GM18526 (cell line): Measurements from ENCODE around the gene ZBTB42.

ENCODE experiments used
- POLR2A ChIP-seq: IDR thresholded peaks from 3 replicates; pipeline ENCODE4 v1.6.1; 2011; ENCODE audit not compliant: insufficient read length; ENCODE audit errors: extremely low read depth

ZBTB42 gene

DNA sequence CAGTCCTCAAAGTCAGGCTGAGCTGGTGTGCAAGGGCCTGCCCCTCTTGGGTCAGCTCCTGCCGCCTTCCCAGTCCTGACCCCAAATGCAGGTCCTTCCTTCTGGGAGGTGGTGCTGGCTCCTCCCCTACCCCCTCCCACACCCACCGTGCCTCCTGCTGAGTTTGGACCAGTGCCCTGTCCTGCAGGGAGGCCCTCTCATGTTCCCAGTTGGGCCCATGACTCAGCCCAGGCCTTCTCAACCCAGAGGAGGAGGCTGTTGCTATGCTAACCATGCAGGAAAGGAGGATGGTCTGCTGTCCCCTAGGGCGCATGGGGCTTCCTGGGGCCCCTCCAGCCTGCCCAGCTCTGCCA, 4.4 kb downstream of the ZBTB42 start:
- no peak for TF ChIP-seq POLR2A

DNA sequence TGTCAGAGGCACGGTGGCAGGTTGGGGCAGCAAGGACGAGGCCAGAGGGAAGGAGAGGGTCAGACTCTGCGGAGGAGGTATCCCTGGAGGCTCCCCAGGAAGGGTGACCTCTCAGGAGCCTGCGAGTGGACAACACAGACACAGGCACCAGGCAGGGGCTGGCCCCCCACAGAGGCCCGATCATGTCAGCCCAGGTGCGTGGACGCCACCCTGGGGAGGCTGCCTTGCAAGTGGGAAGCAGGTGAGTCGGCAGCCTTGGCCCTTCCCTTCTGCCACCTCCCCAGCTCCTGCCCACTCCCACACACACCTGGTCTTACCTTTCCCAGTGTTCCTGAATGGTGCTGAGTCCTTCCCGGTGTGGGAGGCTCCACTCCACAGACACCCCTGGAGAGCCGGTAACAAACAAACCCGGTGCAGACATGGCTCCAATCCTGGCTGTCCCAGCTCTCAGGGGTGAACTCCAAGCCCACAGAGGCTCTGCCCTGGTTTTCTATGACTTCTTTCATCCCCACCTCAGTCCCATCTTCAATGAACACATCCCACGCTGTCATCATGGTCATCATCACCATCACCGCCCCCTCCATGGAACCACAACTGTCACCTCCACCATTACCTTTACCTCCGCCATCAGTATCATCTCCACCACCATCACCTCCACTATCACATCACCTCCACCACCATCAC, 5.2 kb downstream of the ZBTB42 start:
- no peak for TF ChIP-seq POLR2A

DNA sequence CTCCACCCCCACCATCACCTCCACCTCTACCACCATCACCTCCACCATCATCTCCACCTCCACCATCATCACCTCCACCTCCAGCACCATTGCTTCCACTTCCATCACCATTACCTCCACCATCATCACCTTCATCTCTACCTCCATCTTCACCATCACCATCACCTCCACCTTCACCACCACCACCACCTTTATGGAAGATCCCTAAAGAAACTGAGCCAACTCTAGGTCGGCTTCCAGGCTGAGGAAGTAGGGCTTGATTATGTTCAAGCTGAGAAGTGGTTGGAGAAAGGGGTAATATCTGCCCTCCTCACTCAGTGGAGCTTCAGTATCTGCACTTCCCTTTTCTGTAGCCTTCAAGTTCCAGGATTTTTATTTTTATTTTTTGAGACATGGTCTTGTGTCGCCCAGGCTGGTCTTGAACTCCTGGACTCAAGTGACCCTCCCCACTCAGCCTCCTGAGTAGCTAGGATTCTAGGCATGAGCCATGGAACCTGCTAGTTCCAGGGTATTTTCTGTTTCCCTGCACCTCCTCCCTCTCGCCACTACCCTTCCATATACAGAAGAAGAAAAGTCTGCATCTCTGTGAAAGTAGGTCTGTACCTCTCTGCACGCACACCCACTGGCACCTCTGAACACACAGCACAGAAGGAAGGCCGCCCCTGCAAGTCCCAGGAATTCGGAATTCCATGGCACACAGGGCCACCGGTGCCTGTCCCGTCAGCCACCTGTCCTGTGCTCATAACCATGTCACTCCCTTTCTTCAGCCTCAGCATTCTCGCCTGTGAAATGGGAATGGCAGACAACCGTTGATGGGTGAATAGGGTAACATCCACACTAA, 5.9 kb downstream of the ZBTB42 start:
- TF ChIP-seq POLR2A = no peak

DNA sequence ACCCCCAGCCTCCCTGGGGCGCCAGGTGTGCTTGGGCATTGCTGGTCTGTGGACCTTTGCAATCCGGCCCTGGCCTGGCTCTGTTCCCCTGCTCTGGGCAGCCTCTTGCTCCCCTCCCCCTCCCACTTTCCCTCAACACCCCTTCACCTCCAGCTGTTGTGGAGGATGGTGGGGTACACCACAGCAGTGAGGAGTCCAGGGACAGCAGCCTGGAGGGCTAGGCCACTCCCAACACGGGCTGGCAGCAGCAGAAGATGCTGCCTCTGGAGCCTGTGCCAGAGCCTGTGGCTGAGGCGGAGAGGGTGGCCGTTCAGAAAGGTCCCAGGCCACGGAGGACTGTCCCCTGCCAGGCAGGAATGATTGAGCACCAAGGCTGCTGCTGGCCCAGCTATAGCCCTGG, 7.6 kb downstream of the ZBTB42 start:
- TF ChIP-seq POLR2A = no peak

DNA sequence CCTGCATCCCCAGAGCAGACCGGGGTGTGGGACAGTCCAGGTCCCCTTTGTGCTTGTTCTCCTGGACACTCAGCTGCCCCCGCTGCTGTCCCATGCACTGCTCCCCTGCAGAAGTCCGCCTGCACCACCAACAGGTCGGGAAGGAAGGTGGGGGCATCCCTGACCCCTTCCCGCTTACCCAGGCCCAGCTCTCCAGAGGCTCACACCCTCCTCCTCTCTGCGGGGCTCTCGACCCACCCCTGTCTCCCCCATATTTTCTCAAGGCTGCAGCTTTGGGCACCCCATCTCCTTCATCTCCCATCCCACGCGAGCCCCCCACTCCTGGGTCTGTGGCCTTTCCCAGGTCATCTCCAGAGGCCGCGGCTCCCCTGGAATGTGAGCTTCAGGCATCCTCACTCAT, 9.4 kb downstream of the ZBTB42 start:
- no peak for TF ChIP-seq POLR2A

DNA sequence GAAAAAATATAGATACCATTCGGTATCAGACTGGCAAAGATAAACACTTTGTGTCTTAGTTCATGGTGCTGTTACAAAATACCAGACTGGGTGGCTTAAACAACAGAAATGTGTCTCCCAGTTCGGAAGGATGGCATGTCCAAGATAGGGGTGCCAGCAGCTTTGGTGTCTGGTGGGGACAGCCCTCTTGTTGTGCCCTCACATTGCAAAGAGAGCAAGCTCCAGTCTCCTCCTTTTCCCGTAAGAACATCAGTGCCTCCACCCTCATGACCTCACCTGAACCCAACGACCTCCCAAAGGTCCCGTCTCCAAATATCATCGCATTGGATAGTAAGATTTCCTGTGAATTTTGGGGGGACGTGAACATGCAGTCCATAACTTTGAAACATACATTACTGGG, 12.4 kb downstream of the ZBTB42 start:
- no peak for TF ChIP-seq POLR2A

DNA sequence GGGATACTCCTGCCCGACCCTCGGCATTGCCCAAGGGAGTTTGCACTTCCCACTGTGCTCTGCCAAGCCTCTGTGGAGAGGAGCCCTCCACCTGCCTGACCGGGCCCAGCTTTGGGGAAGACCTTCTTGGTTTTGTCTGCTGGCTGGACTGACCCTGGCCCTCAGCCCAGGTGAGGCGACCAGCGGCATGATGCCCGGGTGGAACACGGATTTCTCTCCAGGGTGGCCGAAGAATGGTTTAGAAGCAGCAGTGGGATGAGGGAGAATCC, 15.6 kb downstream of the ZBTB42 start:
- no peak for TF ChIP-seq POLR2A

DNA sequence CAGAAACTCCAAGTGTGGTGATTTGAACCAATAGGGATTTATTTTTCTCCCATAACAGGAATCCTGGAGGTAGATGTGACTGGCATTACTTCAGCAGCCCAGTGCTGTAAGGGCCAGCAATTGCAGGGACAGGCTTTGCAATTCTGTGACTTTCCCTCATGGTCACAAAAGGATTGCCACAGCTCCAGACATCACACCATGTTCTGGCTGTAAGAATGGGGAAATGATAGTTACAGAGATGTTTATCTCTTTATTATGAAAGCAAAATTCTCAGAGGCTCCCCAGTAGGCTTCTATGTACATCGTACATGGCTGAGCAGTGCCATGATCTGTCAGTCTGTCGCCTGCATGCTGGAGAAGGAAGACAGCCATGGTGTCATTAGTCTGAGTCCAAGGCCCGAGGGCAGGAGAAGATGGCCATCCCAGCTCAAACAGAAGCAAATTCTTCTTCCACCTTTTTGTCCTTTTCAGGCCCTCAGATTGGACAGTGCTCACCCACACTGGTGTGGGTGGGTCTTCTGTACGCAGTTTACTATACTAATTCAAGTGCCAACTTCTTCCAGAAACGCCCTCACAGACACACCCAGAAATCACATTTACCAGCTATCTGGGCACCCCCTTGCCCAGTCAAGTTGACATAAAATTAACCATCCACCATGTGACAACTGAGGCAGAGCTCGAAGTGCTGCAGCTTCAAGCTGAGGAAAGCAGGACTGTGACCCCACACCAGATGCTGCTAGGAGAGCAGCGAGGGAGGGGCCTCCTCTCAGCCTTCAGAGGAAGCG, 17.2 kb downstream of the ZBTB42 start:
- TF ChIP-seq POLR2A = no peak

DNA sequence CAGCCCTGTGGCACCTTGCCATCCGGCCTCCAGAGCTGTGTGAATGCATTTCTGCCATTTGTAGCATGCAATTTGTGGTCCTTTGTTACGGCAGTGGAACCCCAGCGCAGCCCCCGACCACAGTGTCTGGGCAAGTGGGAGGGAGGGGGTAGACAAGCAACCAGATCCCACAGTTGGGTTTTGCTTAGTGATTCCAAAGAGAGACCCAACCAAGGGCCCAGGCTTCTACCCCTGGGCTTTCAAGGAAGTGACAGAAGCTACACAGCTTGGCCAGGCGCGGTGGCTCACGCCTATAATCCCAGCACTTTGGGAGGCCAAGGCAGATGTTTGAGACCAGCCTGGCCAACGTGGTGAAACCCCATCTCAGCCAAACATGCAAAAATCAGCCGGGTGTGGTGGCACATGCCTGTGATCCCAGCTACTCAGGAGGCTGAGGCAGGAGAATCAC, 17.8 kb downstream of the ZBTB42 start:
- no peak for TF ChIP-seq POLR2A

DNA sequence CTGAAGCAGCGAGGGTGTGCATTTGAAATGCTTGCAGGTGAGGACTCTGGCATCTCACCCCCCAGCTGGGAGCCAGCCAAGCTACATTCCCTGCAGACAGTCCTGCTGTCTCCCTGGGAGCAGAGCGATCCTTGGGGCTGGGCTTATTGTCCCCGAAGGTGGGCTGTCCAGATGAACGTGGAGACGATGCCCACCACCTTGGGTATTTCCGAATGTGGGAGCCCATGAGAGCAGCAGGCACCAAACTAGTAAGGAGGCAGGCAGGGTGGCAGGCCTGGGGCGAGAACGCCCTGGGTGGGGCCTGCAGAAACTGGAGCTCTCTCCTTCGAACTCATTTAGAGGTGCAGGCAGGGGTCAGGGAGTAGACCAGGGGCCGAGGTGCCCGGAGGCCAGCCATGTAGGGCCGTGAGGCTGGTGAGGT, 18.5 kb downstream of the ZBTB42 start:
- TF ChIP-seq POLR2A = no peak

DNA sequence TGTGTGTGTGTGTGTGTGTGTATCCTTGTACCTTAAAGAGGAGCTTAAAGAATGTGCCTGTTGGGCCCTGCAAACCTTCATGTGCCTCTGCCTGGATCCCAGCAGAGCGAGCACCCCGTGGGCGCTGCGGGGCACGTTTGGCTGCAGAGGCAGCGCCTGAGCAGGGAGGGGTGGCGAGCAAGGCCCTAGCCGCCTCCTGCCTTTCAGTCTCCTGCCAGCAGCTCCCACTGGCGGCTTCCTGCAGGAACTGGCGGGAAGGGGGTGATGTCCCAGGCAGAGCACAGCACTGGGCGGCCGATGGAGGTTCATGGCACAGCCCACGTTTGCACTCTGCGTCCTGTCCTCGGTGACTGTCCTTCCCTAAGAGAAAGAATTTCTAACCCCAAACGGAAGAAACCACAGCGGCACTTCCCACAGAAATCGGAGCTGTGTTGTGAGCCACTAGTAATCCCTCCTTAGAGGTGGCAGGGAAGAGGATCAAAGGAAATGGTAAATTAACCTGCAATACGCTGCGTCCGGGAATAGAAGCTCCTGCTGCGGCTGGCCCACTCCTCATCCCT, 19.8 kb downstream of the ZBTB42 start:
- no peak for TF ChIP-seq POLR2A

DNA sequence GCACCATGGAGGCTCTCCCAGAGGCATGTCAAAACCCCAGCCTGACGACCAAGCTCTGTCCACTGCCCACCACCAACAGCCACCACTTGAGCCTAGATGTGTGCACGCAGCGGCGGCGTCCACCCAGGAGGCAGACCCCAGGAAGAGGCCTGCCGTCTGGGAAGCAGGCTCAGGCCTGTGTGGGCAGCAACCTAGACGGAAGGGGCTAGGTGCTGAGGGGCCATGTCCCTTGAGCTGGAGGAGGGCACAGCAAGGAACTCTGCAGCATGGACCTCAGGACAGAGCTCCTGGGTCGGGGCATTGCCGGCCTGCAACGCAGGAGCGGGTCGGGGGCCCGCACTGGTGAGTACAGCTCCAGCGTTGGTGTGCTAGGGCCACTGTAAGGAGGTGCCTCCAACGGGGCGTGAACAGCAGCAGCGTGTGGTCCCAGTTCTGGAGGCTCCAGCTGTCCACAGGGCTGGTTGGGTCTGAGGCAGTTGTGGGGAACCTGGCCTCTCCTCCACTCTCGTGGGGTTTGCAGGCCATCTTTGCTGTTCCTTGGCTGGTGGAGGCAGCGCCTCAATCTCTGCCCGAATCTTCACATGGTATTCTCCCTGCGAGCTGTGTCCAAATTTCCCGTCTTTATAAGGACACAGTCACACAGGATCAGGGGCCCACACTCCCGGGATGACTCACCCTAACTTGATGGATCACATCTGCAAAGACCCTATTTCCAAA, 20.5 kb downstream of the ZBTB42 start:
- no peak for TF ChIP-seq POLR2A

DNA sequence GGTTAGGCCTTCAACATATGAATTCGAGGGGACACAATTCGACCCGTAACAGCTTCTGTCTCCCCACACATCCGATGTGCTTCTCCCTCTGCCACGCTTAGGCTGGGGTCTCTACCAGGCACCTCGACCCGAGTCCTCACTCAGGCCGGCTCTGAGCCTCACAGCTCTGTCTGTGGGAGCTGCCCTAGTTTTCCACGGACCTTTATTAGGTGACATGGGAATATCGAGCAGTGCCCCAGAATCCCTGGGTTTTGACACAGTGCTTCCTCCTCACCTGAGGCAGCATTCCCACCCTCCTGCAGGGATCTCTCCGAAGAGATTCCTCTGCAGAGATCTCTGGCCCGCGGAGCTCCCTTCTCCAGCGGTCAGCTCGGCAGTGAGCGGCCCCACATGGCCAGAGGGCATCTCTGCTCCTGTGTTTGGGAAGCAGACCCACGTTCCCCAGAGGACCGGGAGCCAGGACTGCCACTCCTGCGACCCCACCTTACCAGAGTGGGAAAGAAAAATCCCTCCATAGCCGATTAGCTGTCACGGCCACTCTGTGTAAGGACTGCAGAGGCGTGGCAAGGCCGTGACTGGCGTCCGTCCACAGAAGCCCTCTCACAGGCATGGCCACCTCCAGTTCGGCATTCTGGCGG, 21.2 kb downstream of the ZBTB42 start:
- no peak for TF ChIP-seq POLR2A

DNA sequence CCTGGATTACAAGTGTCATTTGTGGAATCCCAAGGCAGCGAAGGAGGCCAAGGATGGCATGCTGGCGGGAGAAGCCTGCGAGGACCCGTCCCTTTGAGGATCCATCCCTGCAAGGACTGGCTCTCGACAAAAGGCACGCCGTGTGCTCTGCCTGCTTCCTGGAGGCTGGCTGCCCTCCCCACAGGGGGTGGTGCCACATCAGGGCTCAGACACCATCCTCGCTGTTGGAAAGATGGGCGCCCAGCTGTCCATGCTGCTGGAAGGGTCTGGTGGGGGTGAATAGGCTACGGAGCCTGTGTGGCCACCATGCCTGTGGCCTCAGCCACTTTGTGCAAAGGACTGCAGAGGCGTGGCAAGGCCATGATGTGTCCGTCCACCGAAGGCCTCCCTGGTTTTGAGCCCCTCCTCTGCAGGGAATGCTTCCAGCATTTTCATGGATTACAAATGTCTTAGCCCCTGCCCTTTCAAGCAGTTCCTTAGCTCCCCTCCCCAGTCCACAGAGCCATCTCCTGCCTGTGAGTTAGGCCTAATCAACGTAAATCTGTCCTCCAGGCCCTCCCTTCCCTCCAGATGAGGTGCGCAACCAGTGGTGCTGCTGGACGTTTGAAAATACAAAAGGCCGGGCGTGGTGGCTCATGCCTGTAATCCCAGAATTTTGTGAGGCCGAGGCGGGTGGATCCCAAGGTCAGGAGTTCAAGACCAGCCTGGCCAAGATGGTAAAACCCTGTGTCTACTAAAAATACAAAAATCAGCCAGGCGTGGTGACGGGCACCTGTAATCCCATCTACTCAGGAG, 22.1 kb downstream of the ZBTB42 start:
- TF ChIP-seq POLR2A = no peak

DNA sequence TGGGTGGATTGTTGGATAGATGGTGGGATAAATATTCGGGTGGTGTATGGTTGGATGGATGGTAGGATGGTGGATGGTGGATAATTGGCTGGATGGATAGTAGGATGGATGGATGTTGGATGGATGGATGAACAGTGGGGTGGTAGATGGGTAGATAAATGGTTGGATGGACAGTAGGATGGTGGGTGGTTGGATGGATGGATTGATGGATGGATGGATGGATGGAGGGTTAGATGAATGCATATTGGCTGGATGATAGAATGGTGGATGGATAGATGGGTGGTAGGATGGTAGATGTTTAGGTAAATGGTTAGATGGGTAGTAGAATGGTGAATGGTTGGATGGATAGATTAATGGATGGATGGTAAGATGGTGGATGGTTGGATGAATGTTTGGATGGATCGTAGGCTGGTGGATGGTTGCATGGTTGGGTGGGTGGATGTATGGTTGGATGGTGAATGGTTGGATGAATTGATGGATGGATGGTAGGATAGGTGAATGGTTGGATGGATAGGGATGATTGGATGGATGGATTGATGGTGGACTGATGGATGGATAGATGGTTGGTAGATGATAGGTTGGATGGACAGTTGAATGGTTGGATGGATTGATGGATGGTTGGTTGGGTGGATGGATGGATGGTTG, 23.6 kb downstream of the ZBTB42 start:
- no peak for TF ChIP-seq POLR2A
